ENCODE results near the gene TTC22.

Gene TTC22

GRCh38 chr1:54767526-54767925 lies 33.6 kb downstream of the TTC22 start:
- TF ChIP-seq CTCF (IDR thresholded peaks at IDR 0.05) (no peak), ZFX (IDR thresholded peaks at IDR 0.05; ENCODE audit: borderline replicate concordance) (no peak)
- H3K27ac ChIP-seq = no peak overlapping the region

- TF ChIP-seq ZFX (IDR thresholded peaks at IDR 0.05; ENCODE audit: borderline replicate concordance) (no peak), CTCF (IDR thresholded peaks at IDR 0.05) (no peak)
- no peak overlapping the region for H3K27ac ChIP-seq
Measured at GRCh38 chr1:54766726-54767125, 34.4 kb downstream of the TTC22 start.

GRCh38 chr1:54764922-54765561 lies 36.1 kb downstream of the TTC22 start:
- no peak for TF ChIP-seq ZFX (IDR thresholded peaks at IDR 0.05; ENCODE audit: borderline replicate concordance)
- TF ChIP-seq CTCF (IDR thresholded peaks at IDR 0.05) = no peak
- 0 out of 2 replicates have a peak overlapping the region, but pooled peaks have one; percentile 42 for H3K27ac ChIP-seq

- TF ChIP-seq ZFX (IDR thresholded peaks at IDR 0.05; ENCODE audit: borderline replicate concordance) (no peak), CTCF (IDR thresholded peaks at IDR 0.05) (no peak)
- H3K27ac ChIP-seq = peak within 1 kb of the TSS; percentile 66
Measured at GRCh38 chr1:54764133-54764921, 36.8 kb downstream of the TTC22 start, which contains the start of gene PARS2. Gene PARS2, minus strand, starts transcription at chr1:54764523. Its CDS starts 5,362 bp downstream, at chr1:54759161.

GRCh38 chr1:54763816-54764132 lies 37.3 kb downstream of the TTC22 start:
- H3K27ac ChIP-seq = peak overlapping the region; percentile 66
- TF ChIP-seq ZFX (IDR thresholded peaks at IDR 0.05; ENCODE audit: borderline replicate concordance) = no peak
- no peak for TF ChIP-seq CTCF (IDR thresholded peaks at IDR 0.05)

GRCh38 chr1:54758678-54759348 lies 42.3 kb downstream of the TTC22 start:
- TF ChIP-seq CTCF (IDR thresholded peaks at IDR 0.05) = no peak
- no peak for TF ChIP-seq ZFX (IDR thresholded peaks at IDR 0.05; ENCODE audit: borderline replicate concordance)
- no peak overlapping the region for H3K27ac ChIP-seq
